Esophagus squamous epithelium (tissue), 5 donors: ENCODE results near the gene VGLL4. TPM values are rescaled to one million over a fixed set of nuclear protein-coding genes. Genes with fewer than 3 reads are reported as not detected.

Experiments
- DNase-seq: peaks from one replicate; lab custom pipeline; 2025; lab: John Stamatoyannopoulos, UW
- H3K27ac ChIP-seq, 4 donors: fragments of 200-600 bp; sonication (generic); one replicate each; pipeline ENCODE4 v1.5.1; 2016 to 2019; ENCODE audit warnings: mild to moderate bottlenecking in 1 of 4
- H3K27me3 ChIP-seq, 4 donors: fragments of 200-600 bp; sonication (generic); 1 replicate in 3 of 4; 2 replicates in 1 of 4; pipeline versions ENCODE4 v1.5.1 to v1.6.0; 2017 to 2021; ENCODE audit warnings: antibody characterized with exemption in 1 of 4
- H3K36me3 ChIP-seq, 3 donors: fragments of 200-600 bp; sonication (generic); one replicate each; pipeline ENCODE4 v1.5.1; 2016 to 2019
- H3K4me1 ChIP-seq, 3 donors: fragments of 200-600 bp; sonication (generic); one replicate each; pipeline ENCODE4 v1.5.1; 2017 to 2019
- H3K4me3 ChIP-seq, 4 donors: fragments of 200-600 bp; sonication (generic); 1 replicate in 3 of 4; 2 replicates in 1 of 4; pipeline ENCODE4 v1.5.1; 2016 to 2019; ENCODE audit warnings: mild to moderate bottlenecking in 2 of 4, moderate library complexity in 1 of 4
- H3K9me3 ChIP-seq, 3 donors: fragments of 200-600 bp; sonication (generic); one replicate each; pipeline ENCODE4 v1.5.1; 2016 to 2019
- CTCF ChIP-seq, 6 experiments: fragments of 450-650 bp in 4 of 6; fragments of 200-600 bp in 2 of 6; sonication (generic) in 2 of 6; IDR thresholded peaks; one replicate each; pipeline ENCODE4 v1.5.1; 2016 to 2019; ENCODE audit warnings: antibody characterized with exemption in 6 of 6, mild to moderate bottlenecking in 4 of 6, moderate library complexity in 4 of 6
- POLR2A ChIP-seq, 4 donors: fragments of 450-650 bp; IDR thresholded peaks; one replicate each; pipeline ENCODE4 v1.6.1; 2017; ENCODE audit warnings: antibody characterized with exemption in 4 of 4, mild to moderate bottlenecking in 4 of 4, moderate library complexity in 3 of 4
- WGBS, 2 donors: methylation state at CpG; one replicate each; pipeline ENCODE4 v1.1.5; 2018; 5-methylcytosine and 5-hydroxymethylcytosine counted together
- intact Hi-C: fragments of 100-400 bp; cut with DNase I; formaldehyde crosslinking; loops from one replicate; pipeline ENCODE4 v1.15.0; 2022
- total RNA-seq, 4 donors: library from RNA; depleted of rRNA; stranded (reverse); fragments of >200 nt; gene quantifications; one replicate each; pipeline ENCODE4 v1.1.0, GENCODE V29; 2016
- donor health status: DM: yes; HTN: yes; CAD: no.

Gene VGLL4
- total RNA-seq, 4 donors from 2014 or later: 31.8 to 50.0 (median 44.5) TPM

- Histone ChIP-seq H3K27ac (no peak overlapping the region), H3K27me3 (no peaks in the 10 kb centered on the region), H3K9me3 (no peaks in the 10 kb centered on the region), H3K4me1 (peaks cover 0 to 19% (median 0%) of the 10 kb centered on the region in 3 donors), H3K4me3 (no peak overlapping the region), H3K36me3 (no peaks in the 10 kb centered on the region)
- WGBS, 2 donors: 86 to 91% methylated on average over 15 to 16 of the region's 16 CpGs
- TF ChIP-seq POLR2A (IDR thresholded peaks at IDR 0.05): no peak
- no peak for TF ChIP-seq CTCF (IDR thresholded peaks at IDR 0.05)
- intact Hi-C loops: no loop called here
- DNase-seq: no peak
Measured at GRCh38 chr3:11541321-11542303, 102.1 kb downstream of the VGLL4 start.

DNA sequence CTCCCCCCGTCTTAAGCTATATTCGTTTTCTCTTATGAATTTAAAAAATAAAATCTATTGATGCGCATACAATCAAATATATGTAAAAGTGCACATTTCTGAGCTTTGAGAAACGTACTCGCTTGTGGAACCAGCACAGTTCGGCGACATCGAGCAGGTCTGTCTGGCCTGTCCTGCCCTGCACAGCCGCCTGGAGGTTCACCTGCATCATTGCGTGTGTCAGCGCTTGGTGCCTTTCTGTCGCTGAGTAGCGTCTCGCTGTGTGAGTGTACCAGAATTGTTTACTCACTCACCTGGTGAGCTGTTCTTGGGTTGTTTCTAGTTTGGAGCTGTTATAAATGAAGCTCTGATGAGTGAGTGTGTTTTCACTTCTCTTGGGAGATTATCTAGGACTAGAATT lies 104.0 kb downstream of the VGLL4 start:
- intact Hi-C loops: no loop called here
- Histone ChIP-seq H3K27ac (no peak overlapping the region), H3K4me1 (peaks cover 0 to 24% (median 0%) of the 10 kb centered on the region in 3 donors), H3K4me3 (no peak overlapping the region), H3K9me3 (no peaks in the 10 kb centered on the region), H3K36me3 (no peaks in the 10 kb centered on the region), H3K27me3 (no peaks in the 10 kb centered on the region)
- 96 to 97% methylated on average over 14 of the region's 14 CpGs for WGBS, 2 donors
- no peak for DNase-seq
- no peak for TF ChIP-seq POLR2A (IDR thresholded peaks at IDR 0.05)
- no peak for TF ChIP-seq CTCF (IDR thresholded peaks at IDR 0.05)

- intact Hi-C loops: no loop called here
- H3K27me3 ChIP-seq: no peaks in the 10 kb centered on the region
- H3K36me3 ChIP-seq: no peaks in the 10 kb centered on the region
- peaks cover 0 to 24% (median 1%) of the 10 kb centered on the region in 3 donors for H3K4me1 ChIP-seq
- no peak overlapping the region for H3K27ac ChIP-seq
- no peaks in the 10 kb centered on the region for H3K9me3 ChIP-seq
- TF ChIP-seq CTCF (IDR thresholded peaks at IDR 0.05): no peak
- TF ChIP-seq POLR2A (IDR thresholded peaks at IDR 0.05): no peak
- no peak overlapping the region for H3K4me3 ChIP-seq
- DNase-seq: no peak
- 79 to 88% methylated on average over 5 of the region's 5 CpGs for WGBS, 2 donors
Measured at GRCh38 chr3:11539218-11539617, 104.5 kb downstream of the VGLL4 start.

DNA sequence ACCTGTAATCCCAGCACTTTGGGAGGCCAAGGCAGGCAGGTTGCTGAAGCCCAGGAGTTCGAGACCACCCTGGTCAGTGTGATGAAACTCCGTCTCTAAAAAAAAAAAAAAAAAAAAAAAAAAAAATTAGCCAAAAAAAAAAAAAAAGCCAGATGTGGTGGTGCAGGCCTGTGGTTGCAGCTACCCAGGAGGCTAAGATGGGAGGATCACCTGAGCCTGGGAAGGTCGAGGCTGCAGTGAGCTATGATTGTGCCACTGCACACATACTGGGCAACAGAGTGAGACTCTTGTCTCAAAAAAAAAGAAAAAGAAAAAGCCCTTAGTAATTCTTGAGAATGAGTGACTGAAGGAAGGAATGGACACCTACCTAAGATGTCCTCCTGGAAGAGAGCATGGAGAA lies 105.1 kb downstream of the VGLL4 start:
- WGBS, 2 donors: 85 to 91% methylated on average over 1 to 3 of the region's 3 CpGs
- TF ChIP-seq POLR2A (IDR thresholded peaks at IDR 0.05): no peak
- no peak for TF ChIP-seq CTCF (IDR thresholded peaks at IDR 0.05)
- peaks cover 5 to 27% (median 6%) of the 10 kb centered on the region in 3 donors for H3K4me1 ChIP-seq
- H3K36me3 ChIP-seq: no peaks in the 10 kb centered on the region
- no peak overlapping the region for H3K4me3 ChIP-seq
- H3K9me3 ChIP-seq: no peaks in the 10 kb centered on the region
- no peak overlapping the region for H3K27ac ChIP-seq
- DNase-seq: no peak
- intact Hi-C loops: no loop called here
- no peaks in the 10 kb centered on the region for H3K27me3 ChIP-seq

GRCh38 chr3:11536936-11537612 lies 106.6 kb downstream of the VGLL4 start:
- no peaks in the 10 kb centered on the region for H3K27me3 ChIP-seq
- TF ChIP-seq CTCF (IDR thresholded peaks at IDR 0.05) (no peak), POLR2A (IDR thresholded peaks at IDR 0.05) (no peak)
- 86 to 89% methylated on average over 11 to 12 of the region's 12 CpGs for WGBS, 2 donors
- DNase-seq: no peak
- H3K4me3 ChIP-seq: no peak overlapping the region
- H3K4me1 ChIP-seq: peaks cover 7 to 39% (median 8%) of the 10 kb centered on the region in 3 donors
- H3K27ac ChIP-seq: no peak overlapping the region
- no peaks in the 10 kb centered on the region for H3K36me3 ChIP-seq
- no peaks in the 10 kb centered on the region for H3K9me3 ChIP-seq
- intact Hi-C loops: no loop called here
